Esophagus squamous epithelium (tissue), 5 donors: ENCODE results near the gene PTPRD. TPM values are rescaled to one million over a fixed set of nuclear protein-coding genes. Genes with fewer than 3 reads are reported as not detected.

Experiments used
- DNase-seq: peaks from one replicate; lab custom pipeline; 2025; lab: John Stamatoyannopoulos, UW
- H3K27ac ChIP-seq, 4 donors: fragments of 200-600 bp; sonication (generic); one replicate each; pipeline ENCODE4 v1.5.1; 2016 to 2019; ENCODE audit warnings: mild to moderate bottlenecking in 1 of 4
- H3K27me3 ChIP-seq, 4 donors: fragments of 200-600 bp; sonication (generic); 1 replicate in 3 of 4; 2 replicates in 1 of 4; pipeline versions ENCODE4 v1.5.1 to v1.6.0; 2017 to 2021; ENCODE audit warnings: antibody characterized with exemption in 1 of 4
- H3K36me3 ChIP-seq, 3 donors: fragments of 200-600 bp; sonication (generic); one replicate each; pipeline ENCODE4 v1.5.1; 2016 to 2019
- H3K4me1 ChIP-seq, 3 donors: fragments of 200-600 bp; sonication (generic); one replicate each; pipeline ENCODE4 v1.5.1; 2017 to 2019
- H3K4me3 ChIP-seq, 4 donors: fragments of 200-600 bp; sonication (generic); 1 replicate in 3 of 4; 2 replicates in 1 of 4; pipeline ENCODE4 v1.5.1; 2016 to 2019; ENCODE audit warnings: mild to moderate bottlenecking in 2 of 4, moderate library complexity in 1 of 4
- H3K9me3 ChIP-seq, 3 donors: fragments of 200-600 bp; sonication (generic); one replicate each; pipeline ENCODE4 v1.5.1; 2016 to 2019
- CTCF ChIP-seq, 6 experiments: fragments of 450-650 bp in 4 of 6; fragments of 200-600 bp in 2 of 6; sonication (generic) in 2 of 6; IDR thresholded peaks; one replicate each; pipeline ENCODE4 v1.5.1; 2016 to 2019; ENCODE audit warnings: antibody characterized with exemption in 6 of 6, mild to moderate bottlenecking in 4 of 6, moderate library complexity in 4 of 6
- POLR2A ChIP-seq, 4 donors: fragments of 450-650 bp; IDR thresholded peaks; one replicate each; pipeline ENCODE4 v1.6.1; 2017; ENCODE audit warnings: antibody characterized with exemption in 4 of 4, mild to moderate bottlenecking in 4 of 4, moderate library complexity in 3 of 4
- WGBS, 2 donors: methylation state at CpG; one replicate each; pipeline ENCODE4 v1.1.5; 2018; 5-methylcytosine and 5-hydroxymethylcytosine counted together
- intact Hi-C: fragments of 100-400 bp; cut with DNase I; formaldehyde crosslinking; loops from one replicate; pipeline ENCODE4 v1.15.0; 2022
- total RNA-seq, 4 donors: library from RNA; depleted of rRNA; stranded (reverse); fragments of >200 nt; gene quantifications; one replicate each; pipeline ENCODE4 v1.1.0, GENCODE V29; 2016
- donor health status: DM: yes; HTN: yes; CAD: no.

Gene PTPRD
- total RNA-seq, 4 donors from 2014 or later, result 0.23 to 16.3 (median 6.6) TPM

- H3K27me3 ChIP-seq, result no peaks in the 10 kb centered on the region
- no peak overlapping the region for H3K4me3 ChIP-seq
- no peaks in the 10 kb centered on the region for H3K4me1 ChIP-seq
- 83% methylated on average over 2 of the region's 2 CpGs for WGBS, 2 donors
- no peak overlapping the region for H3K27ac ChIP-seq
- no peak for DNase-seq
- H3K9me3 ChIP-seq, result no peaks in the 10 kb centered on the region
- no peak for TF ChIP-seq CTCF (IDR thresholded peaks at IDR 0.05)
- no peak for TF ChIP-seq POLR2A (IDR thresholded peaks at IDR 0.05)
- H3K36me3 ChIP-seq, result no peaks in the 10 kb centered on the region
- intact Hi-C loops, result no loop called here
Observed at GRCh38 chr9:9033022-9033421, 1579.8 kb downstream of the PTPRD start.

DNA sequence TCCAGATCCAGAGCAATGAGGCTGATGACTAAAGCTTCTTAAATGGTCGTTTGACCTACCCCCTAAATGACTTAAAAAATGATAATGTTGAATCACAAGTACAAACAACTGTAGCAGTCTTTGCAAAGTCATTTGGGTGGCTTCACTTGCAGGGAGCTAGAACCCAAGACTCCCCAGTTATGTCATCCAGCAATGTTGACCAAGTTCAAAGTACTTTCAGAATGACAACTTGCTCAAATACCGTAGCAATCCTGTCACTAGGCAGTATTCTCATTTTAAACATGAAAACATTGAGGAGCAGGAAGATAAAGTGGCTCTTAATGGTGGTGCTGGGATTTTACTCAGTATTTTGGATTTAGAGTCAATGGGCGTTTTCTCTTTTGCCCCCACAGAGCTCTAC is 1596.2 kb downstream of the PTPRD start:
- H3K9me3 ChIP-seq, result no peaks in the 10 kb centered on the region
- no peaks in the 10 kb centered on the region for H3K27me3 ChIP-seq
- TF ChIP-seq CTCF (IDR thresholded peaks at IDR 0.05) (no peak), POLR2A (IDR thresholded peaks at IDR 0.05) (no peak)
- H3K36me3 ChIP-seq, result no peaks in the 10 kb centered on the region
- H3K4me1 ChIP-seq, result no peaks in the 10 kb centered on the region
- no peak overlapping the region for H3K4me3 ChIP-seq
- 43 to 58% methylated on average over 3 of the region's 3 CpGs for WGBS, 2 donors
- H3K27ac ChIP-seq, result no peak overlapping the region
- DNase-seq, result no peak
- intact Hi-C loops, result no loop called here

GRCh38 chr9:9004810-9005209 is 1608.0 kb downstream of the PTPRD start:
- 69 to 80% methylated on average over 3 of the region's 3 CpGs for WGBS, 2 donors
- Histone ChIP-seq H3K27ac (no peak overlapping the region), H3K9me3 (no peaks in the 10 kb centered on the region), H3K36me3 (no peaks in the 10 kb centered on the region), H3K27me3 (no peaks in the 10 kb centered on the region), H3K4me1 (no peaks in the 10 kb centered on the region), H3K4me3 (no peak overlapping the region)
- TF ChIP-seq CTCF (IDR thresholded peaks at IDR 0.05), result no peak
- TF ChIP-seq POLR2A (IDR thresholded peaks at IDR 0.05), result no peak
- intact Hi-C loops, result no loop called here
- no peak for DNase-seq

- Histone ChIP-seq H3K4me3 (no peak overlapping the region), H3K9me3 (no peaks in the 10 kb centered on the region), H3K27me3 (no peaks in the 10 kb centered on the region), H3K36me3 (no peaks in the 10 kb centered on the region), H3K4me1 (no peaks in the 10 kb centered on the region), H3K27ac (no peak overlapping the region)
- intact Hi-C loops, result no loop called here
- 64 to 68% methylated on average over 5 of the region's 5 CpGs for WGBS, 2 donors
- no peak for TF ChIP-seq POLR2A (IDR thresholded peaks at IDR 0.05)
- peak in 1 of 6 experiments; percentile 26 for TF ChIP-seq CTCF (IDR thresholded peaks at IDR 0.05)
- no peak for DNase-seq
Observed at GRCh38 chr9:9002826-9003583, 1609.8 kb downstream of the PTPRD start.

DNA sequence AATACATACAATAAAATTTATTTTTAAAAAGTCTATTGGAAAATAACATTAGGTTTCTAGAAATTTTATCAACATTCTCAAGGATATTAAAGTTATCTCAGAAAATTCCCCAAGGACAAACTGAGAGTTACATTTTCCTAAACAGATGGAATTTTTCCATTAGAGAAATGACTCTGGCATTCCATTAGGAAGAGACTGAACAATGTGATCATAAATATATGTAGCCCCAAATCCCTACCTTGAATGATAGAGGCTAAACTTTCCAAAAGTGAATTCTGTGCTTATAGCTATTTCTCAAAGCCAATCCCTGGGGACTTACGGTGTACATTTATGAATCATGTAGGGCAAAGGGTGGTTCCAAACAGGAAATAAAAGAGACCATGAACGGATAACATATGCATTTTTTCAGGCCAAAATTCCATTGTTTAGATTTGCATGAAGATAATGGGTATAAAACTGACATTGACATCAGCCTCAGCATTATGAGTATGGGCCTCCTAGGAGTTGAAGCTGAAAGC is 1632.2 kb downstream of the PTPRD start:
- Histone ChIP-seq H3K27ac (no peak overlapping the region), H3K27me3 (no peaks in the 10 kb centered on the region), H3K36me3 (no peaks in the 10 kb centered on the region), H3K9me3 (no peaks in the 10 kb centered on the region), H3K4me3 (no peak overlapping the region), H3K4me1 (no peaks in the 10 kb centered on the region)
- TF ChIP-seq CTCF (IDR thresholded peaks at IDR 0.05), result no peak
- TF ChIP-seq POLR2A (IDR thresholded peaks at IDR 0.05), result no peak
- DNase-seq, result no peak
- intact Hi-C loops, result no loop called here
- WGBS, 2 donors, result 31 to 62% methylated on average over 2 of the region's 2 CpGs
